ENCODE data around the gene HS3ST1.

HS3ST1 gene

DNA sequence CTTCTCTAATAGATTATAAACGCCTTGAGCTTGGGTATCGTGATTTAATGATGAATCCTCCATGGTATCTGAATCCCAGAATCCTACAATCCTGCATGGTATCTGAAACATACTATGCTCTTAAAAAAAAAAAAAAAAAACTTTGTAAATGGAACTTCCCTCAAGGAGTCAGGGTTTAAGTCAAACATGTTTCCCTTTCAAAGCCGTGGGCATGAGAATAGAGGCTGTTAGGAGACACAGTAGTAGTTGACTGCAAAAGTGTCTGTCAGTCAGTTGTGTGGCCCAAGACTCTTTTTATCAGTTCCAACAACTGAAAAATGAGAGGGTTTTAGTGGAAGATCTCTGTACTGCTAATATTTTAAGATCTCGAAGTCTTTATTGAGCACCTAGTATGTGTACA is 2.4 kb upstream of the HS3ST1 start:
- DNase-seq (ENCODE audit: low read depth in 3 of 3), result no peak

DNA sequence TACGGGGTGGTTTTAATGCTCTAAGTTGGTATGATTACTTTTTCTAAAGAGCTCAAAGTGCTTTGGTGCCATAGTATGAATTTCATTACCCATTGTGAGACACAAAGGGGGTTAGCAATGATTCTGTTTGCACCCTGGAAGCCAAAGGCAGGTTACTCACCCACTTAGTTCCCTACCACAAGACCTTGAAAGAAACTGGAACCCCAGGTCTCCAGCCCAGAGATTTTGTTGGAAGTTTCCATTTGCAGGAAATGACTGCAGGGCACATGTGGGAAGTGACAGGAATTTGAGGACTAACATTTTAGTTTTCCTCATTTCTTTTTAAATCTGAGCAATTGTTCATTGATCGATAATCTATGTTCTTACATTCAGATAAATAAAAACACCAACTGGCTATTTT is 1.8 kb upstream of the HS3ST1 start:
- DNase-seq (ENCODE audit: low read depth in 3 of 3), result no peak

DNA sequence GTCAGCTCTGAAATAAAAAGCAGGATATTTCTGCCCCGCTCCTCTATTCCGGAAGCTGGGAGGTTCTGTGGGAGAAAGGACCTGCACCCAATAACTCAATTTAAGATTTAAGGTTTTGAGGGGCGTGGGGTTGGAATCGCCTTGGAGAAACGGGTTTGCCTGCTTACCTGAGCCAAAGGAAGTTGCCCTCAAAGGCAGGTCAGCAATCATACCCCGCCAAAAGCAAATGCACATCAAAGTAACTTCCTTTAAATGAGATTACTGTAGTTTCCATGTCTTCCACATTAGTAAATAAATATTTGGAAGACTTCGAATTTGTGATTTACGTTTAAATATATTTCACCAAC is 978 bp upstream of the HS3ST1 start:
- no peak for DNase-seq (ENCODE audit: low read depth in 3 of 3)

DNA sequence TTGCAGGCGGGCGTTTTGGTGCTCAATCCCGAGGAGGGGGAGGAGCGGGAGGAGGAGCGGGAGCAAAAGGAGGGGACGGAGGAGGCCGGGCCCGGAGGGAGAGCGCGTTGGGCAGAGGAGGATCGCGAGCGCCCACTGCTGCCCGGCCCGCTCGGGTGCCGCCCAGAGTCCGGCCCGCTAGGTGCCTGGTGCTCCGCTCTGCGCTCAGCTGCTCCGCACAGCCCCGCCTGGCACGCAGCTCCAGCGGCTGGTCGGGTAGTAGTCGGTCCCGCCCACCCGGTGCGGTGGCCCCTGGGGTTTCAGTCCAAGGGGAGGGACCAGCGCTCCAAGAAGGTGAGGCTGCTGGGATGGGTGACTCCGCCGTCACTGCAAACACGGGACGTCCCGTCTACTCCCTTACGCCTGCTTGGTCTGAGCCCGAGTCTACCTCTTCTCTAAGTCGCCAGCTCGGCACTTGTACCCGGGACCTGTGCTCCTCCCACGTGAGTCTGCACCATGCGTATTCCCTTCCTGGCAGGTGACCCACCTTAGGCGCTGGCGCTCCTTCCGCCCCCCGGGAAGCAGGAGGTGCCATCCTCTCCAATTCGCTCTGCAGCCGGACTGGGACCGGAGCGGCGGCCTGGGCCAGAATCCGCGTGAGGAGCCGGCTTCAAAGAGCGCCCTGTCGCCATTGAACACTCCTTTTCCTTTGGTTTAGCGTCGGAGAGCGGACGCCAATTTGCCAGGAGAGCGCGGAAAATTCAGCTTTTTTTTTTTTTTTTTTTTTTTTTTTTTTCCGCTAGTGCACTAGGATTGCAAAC is 405 bp upstream of the HS3ST1 start:
- DNase-seq (ENCODE audit: low read depth in 3 of 3), result peak in 2 of 3 experiments; percentile 11 to 50

DNA sequence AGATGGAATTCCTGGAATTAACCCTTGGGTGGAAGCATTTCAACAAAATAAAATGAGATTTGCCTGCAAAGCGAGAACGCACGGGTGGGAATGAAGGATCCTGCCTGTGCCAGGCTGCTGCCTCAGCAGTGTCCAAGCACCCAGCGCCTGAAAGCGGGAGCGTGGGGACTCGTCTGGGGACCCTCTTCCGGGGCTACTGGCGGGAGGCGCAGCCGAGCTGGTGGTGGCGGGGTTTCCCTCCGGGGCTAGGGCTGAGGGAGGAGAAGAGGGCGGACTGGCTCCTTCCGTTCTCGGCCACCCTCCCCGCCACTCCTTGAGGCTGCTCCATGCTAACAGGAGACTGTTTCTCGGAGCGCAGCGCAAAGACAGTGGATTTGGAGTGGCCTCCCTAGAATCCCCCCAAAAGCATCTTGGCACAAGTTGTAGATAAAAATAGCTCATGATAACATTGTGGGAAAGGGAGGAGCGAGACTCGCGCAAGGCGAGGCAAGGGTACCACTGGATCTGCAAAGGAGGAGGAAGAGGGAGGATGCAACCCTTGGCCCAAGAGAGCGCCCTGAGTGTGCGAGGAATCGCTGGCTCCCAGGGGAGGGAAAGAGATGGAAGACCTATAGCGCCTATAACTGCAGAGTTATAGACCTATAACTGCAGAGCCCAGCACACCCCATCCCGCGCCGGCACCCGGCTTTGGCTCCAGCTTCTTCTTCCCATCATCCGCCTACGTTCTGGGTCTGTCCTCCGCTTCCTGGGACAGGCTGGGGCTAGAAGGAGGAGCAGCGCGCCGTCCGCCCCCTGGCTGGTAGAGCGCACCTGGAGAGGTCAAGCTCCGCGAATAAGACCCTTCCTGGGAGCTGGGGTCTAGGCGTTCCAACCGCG is 1.3 kb downstream of the HS3ST1 start:
- DNase-seq (ENCODE audit: low read depth in 3 of 3), result no peak

DNA sequence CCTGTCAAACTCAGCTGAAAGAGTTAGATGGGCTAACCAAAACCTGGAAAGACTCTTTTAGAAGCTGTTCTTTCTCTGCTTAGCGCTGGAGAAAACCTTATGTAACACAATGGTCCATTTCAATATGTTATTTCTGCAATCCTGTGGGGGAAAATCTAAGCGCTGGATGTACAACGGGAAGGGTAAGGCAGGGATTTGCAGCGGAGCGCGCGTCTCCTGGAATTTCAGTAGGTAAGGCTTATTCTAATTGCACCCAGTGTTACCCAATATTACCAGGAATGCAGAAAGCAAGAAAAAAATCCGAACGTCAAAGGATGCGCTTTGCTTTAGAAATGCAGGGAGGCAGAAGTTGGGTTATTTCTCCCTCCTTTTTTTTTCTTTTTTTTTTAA is 2.0 kb downstream of the HS3ST1 start:
- no peak for DNase-seq (ENCODE audit: low read depth in 3 of 3)

DNA sequence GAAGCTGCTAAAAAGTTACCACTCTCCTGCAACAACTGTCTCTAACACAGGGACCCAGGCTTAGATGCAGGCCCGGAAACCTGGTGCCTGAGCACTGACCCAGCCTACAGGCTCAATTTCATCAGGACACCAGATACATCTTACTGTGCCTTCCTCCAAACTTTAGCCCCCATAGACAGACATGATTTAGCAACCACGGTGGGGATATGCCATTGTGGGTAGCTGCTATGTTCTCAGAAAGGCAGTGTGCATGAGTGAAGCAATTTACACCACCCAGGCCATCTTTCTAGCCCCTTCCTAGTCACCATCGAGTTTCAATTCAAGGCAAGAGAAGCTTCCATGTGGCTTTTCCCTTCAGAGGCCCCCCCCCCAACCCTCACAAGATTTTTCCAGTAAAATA is 2.7 kb downstream of the HS3ST1 start:
- no peak for DNase-seq (ENCODE audit: low read depth in 3 of 3)

DNA sequence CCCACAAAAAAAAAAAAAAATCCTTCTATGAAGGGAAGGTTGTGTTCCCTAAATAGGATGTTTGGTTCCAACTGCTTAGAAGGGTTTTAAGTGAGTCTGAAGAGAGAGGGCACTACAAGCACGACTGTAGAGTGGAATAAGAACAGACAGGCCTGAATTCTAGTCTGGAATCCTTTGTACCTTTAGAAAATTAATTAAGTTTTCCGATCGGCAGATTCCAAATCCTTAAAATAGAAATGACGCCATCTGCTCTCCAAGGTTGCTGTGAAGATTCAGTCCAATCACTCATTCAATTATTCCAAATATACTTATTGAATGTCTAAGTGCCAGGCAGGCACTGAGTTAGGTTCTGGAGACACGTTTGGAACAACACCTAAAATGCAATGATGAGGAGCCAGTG is 3.8 kb downstream of the HS3ST1 start:
- no peak for DNase-seq (ENCODE audit: low read depth in 3 of 3)

DNA sequence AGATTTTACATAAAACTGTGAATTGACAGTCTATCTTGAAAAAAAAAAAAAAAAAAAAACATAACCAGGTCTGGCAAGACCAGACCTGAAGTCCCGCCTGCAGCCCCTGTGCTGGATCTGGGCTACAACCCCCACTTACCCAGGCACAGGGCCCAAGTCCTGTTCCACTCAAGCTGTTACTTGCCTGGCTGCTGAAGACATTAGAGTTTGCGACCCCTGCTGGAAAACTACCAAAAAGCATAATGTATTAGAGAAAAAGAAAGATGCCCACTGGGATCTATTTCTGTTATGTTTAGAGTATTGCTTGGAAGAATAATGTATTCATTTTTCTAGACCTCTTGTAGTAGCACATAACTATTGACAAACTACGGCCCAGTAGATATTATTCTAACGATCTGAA is 4.7 kb downstream of the HS3ST1 start:
- DNase-seq (ENCODE audit: low read depth in 3 of 3), result no peak

DNA sequence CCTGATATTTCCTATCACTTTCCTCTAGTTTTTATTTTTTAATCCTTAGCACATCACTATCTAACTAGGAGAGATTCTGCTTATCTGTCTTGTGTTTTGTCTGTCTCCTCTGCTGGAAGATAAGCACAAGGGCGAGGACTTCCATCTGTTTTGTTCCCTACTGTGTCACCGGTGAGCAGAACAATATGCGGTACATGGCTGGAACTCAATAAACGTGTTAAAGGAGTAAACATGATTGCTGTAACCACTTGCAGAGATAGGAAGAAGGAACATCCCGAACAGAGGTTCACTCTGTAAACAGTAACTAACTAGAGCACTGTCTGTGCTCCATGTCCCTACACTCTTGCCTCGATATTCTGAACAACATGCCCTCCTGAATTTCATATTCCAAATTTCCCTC is 5.2 kb downstream of the HS3ST1 start:
- DNase-seq (ENCODE audit: low read depth in 3 of 3), result no peak

DNA sequence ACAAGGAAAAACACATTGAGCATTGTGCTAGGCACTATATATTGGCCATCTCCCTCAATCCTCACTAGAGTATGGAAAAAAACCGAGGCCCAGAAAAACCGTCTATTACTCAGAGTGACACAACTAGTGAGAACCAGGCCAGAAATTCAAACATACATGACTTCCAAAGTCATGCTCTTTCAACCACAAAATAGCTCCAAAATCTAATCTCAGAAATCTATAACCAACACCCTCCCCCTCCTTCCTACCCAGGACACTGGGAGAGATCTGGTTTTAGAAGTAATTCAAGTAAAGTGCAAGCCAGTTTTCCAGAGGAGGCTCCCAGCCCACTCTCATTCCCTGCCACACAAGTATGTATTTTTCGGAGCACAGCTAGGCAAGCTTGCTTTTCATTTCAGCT is 7.6 kb downstream of the HS3ST1 start:
- DNase-seq (ENCODE audit: low read depth in 3 of 3), result no peak

DNA sequence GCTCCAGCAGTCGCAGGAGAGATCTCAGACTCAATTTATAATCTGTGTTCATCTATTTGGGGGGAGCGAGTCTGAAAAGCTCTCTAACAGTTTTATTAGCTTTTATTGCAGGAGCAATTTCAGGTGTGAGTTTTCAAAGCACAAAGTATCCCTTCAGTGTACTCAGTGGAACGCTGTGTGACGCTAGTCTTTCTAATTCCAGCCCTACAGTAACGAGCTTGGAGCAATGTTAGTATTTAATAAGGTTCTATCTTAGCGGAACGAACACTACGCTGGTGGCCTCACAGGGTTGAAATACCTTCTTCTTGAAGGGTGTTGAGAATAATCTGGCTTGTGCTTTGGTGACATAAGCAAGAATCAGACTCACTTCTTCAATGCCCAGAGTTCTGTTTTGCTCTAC is 8.4 kb downstream of the HS3ST1 start:
- no peak for DNase-seq (ENCODE audit: low read depth in 3 of 3)

DNA sequence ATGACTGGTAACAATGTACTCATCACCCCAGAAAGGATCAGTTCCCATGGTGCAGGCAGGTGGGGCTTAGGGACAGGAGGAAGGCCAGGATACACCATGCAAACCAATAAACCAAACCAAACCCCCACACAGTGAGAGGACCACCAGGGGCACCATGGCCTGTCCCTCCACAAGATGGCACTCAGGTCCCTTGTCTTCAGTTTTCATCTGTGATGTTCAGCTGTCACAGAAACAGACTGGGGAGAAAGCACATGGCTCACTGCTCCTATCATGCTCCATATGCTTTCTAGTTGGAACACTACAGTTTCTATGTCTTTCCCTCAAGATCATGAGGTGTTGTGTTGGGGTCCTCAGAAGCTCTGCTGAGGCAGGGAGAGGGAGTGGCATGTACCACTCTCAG is 10.1 kb downstream of the HS3ST1 start:
- no peak for DNase-seq (ENCODE audit: low read depth in 3 of 3)

DNA sequence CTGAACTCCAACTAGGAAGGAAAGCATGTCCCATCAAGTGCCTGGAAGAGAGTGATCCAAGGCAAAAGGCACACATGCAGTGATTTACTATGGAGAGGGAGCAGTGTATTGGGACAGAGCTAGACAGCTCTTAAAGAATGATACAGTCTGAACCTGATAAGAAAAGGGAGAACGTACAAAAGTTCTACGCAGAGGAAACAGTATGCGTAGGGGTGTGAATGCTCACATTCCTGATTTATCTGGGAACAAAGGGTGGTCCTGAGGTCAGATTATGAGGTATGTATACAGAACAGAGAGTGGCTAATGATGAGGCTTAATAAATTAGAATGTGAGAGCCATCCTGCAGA is 12.0 kb downstream of the HS3ST1 start:
- no peak for DNase-seq (ENCODE audit: low read depth in 3 of 3)

DNA sequence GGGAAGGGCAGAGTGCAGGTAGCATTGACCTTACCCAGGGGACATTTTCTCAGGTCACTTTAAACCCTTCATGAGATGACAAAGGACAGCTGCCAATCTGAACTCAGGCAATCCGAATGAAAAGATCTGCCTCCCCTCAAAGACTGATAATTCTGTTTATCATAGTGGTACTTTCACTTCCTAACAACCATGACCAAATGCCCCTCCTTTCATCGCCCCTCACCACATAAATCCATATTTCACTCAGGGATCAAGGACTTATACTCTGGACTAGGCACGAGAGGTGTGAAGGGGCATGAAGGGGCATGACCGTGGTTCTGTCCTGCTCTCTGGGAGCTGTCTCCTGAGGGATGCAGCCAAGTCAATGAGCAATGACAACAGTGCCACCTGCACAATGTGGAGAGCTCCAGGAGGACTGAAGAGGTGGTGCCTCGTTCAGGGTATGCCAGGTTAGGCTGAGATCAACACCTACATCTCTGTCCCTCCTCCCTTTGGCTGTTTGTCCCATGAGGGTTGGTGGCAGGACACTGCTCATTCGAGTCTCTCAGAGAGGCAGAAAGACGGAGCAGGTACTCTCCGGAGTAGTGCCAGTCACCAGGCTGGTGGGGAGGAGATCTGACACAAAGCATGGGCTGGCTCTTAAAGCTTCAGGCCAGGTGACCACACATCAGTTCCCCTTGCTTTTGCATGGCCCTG is 12.5 kb downstream of the HS3ST1 start:
- DNase-seq (ENCODE audit: low read depth in 3 of 3), result no peak

DNA sequence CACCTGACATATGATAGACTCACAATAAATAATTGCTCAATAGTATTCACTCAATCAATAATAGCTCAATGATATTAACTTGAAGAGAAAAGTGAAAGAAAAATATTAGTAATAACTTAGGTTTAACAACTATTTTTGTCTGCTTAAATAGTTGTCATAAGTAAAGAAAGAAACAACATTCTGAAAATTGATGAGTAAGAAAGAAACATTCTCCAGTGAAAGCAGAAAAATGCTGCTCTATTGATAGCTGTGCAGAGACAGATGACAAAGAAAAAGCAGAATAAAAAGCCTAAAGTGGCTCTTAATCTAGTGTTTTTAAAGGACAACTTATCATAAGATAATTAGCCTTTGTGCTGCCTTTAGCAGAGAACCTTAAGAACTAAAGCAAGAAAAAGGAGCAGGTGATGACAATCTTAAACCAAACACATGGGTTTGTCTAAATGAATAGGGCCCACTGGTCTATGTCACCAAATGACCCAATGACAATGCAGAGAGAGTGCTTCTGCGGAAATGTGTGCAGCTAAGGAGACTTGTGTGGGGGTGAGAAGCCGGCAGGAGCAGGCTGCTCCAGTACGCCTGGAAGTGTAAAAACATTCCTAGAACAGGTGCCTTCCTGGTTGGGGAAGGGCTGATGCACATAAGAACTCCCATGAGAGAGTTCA is 13.2 kb downstream of the HS3ST1 start:
- no peak for DNase-seq (ENCODE audit: low read depth in 3 of 3)

DNA sequence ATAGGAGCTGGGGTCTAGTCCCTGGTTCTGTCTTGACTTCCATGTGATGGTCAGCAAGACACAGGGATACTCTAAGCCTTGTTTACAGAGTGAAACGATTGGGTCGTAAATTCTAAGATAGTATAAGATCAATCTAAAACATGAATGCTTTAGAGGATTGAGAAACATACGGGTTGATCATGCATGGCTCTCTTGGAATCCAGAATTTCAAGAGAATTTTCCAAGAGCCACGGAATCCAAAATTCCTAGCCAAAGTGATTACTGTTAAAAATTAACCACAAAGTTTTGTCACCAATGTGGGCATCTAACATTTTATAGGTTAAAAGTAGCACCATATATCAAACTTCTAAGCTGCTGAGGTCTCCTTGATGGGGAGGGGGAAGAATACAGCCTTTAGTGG is 16.5 kb downstream of the HS3ST1 start:
- DNase-seq (ENCODE audit: low read depth in 3 of 3), result no peak

DNA sequence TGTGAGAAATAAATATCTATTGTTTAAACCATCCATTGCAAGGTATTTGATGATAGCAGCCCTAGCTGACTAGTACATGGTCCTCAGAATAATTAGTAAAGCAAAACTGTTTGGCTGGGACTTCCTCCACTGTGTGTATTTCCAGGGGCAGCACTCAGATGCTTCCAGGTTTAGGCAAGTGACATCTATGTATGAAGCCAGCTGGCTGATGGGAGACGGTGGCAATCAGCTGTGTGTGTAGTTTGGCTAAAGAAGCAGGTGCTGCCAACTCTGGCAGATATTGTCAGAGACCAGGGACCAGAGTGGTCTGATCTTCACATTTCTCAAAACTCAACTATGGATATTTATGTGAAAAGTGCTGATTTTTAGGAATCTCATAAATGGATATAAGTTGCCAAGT is 19.1 kb downstream of the HS3ST1 start:
- DNase-seq (ENCODE audit: low read depth in 3 of 3), result no peak

DNA sequence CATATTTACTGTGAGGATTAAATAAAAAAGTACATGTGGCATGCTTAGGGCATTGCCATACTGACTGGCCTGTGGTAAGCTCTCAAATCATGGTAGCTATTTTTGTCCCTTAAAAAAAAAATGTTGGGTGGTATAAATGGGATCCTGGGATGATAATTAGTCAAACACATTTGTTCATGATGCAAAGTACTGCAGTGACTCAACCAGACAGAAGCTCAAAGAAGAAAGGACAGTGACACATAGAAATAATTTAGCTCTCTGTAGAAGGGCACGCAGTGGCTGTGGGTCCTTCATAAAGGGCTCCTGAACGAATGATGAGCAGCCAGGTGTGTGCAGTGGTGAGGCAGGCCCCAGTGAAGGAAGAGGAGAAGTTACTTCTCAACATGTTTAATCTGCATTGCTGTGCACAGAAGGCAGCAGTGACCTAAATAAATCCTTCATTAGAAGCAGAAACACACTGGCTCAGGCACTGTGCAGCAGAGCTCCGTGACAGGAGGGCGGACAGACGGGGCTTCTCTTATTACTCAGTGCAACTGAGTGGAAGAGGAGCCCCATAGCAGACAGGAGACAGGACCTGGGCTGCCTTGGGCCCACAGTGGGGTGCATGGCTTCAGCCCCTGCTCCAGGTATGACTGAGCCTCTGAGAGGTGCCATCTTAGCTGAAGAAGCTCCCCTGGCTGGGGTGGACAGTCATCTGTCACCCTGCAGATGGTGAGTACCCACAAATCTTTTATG is 20.3 kb downstream of the HS3ST1 start:
- DNase-seq (ENCODE audit: low read depth in 3 of 3), result no peak

DNA sequence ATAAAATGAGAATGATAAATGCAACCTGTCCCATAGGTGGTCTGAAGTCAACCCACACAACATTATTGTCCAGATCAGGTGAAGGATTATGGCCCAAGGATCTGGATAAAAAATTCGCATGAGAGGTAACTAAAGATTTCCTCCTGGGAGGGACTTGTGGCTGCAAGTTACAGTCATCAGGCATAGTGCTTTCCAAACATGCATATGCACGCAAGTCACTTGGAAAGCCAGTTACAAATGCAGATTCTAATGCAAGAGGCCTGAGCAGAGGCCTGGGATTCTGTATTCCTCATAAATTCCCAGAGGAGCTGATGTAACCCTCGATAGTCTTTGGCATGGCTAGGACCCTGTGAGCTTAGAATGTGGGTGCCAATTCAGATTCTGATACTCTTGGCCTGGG is 21.1 kb downstream of the HS3ST1 start:
- no peak for DNase-seq (ENCODE audit: low read depth in 3 of 3)

DNA sequence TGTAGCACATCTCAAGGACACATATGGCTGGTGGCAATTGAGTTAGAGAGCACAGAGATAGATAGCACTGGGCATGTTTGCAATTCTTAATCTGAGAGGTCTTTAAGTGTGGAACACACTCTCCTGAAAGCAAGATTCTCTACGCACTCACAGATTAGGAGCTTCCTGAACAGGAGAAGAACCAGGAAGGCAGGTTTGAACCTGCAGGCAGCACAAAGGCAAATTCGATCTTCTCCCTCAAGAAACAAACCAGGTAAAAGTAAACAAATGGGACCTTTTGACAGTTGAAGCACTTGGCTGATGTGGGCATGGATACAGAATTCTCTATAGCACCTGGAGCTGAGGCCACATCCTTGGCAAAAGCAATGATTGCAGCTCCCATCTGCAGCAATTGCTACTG is 24.3 kb downstream of the HS3ST1 start:
- no peak for DNase-seq (ENCODE audit: low read depth in 3 of 3)

DNA sequence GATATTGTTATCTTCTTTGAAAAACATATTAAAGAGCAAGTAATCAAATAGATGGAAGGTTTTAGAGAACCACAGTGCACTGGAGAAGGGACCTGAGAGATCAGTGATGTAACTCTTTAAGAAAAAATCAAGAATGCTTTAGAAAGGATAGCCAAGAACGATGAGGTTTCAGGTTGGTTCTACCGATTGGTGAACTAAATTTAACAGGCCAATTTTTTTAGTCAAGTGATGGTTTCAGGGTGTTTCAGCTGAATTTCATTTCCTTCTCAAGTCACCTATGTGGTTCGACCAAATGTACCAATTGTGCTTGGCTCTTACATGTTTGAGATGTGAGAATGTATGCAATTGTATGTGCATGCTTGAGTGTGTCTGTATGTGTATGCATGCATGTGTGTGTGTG is 26.5 kb downstream of the HS3ST1 start:
- no peak for DNase-seq (ENCODE audit: low read depth in 3 of 3)
